Measurements from ENCODE around the gene AGK. TPM values are rescaled to one million over a fixed set of nuclear protein-coding genes. Genes with fewer than 3 reads are reported as not detected.

Gene AGK
- total and polyA plus RNA-seq, 2 of the 8 experiments (the other 6 are each of a cell fraction or from before 2014, with no cell fraction given) = 25.8 to 34.0 TPM

- TF ChIP-seq EZH2 (IDR thresholded peaks at IDR 0.05; ENCODE audit: low read depth, low read length, severe bottlenecking) = no peak
- TF ChIP-seq, protein P1, sequence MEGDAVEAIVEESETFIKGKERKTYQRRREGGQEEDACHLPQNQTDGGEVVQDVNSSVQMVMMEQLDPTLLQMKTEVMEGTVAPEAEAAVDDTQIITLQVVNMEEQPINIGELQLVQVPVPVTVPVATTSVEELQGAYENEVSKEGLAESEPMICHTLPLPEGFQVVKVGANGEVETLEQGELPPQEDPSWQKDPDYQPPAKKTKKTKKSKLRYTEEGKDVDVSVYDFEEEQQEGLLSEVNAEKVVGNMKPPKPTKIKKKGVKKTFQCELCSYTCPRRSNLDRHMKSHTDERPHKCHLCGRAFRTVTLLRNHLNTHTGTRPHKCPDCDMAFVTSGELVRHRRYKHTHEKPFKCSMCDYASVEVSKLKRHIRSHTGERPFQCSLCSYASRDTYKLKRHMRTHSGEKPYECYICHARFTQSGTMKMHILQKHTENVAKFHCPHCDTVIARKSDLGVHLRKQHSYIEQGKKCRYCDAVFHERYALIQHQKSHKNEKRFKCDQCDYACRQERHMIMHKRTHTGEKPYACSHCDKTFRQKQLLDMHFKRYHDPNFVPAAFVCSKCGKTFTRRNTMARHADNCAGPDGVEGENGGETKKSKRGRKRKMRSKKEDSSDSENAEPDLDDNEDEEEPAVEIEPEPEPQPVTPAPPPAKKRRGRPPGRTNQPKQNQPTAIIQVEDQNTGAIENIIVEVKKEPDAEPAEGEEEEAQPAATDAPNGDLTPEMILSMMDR (IDR thresholded peaks at IDR 0.05; ENCODE audit: control extremely low read depth in 1 of 3, insufficient read depth in 1 of 3, low read depth in 1 of 3, low read length in 3 of 3) = no peak
- TF ChIP-seq FOSL1 (IDR thresholded peaks at IDR 0.05; ENCODE audit: insufficient read depth, low read depth, low read length) = no peak
- no peak for TF ChIP-seq CBX5 (IDR thresholded peaks at IDR 0.05; ENCODE audit: low read depth, low read length)
Observed at GRCh38 chr7:141550386-141551093, 670 bp upstream of the AGK start (continued).
